Gastrocnemius medialis (tissue), 4 donors: Measurements from ENCODE around the gene KPNA5. TPM values are rescaled to one million over a fixed set of nuclear protein-coding genes. Genes with fewer than 3 reads are reported as not detected.
"Not testable (repeated sequence)": the region's sequence is repeated elsewhere in the genome, so short reads cannot be mapped to it uniquely, and the experiment has no call there.

Experiments
- ATAC-seq, 2 donors: fragments of 150-250 bp; one replicate each; pipeline ENCODE4 v1.9.1; 2016
- DNase-seq, 2 donors: peaks; one replicate each; pipeline ENCODE4 v3.0.0-alpha.2; 2019
- H3K27ac ChIP-seq, 4 donors: fragments of 200-600 bp; sonication (generic); 1 replicate in 1 of 4; 2 replicates in 3 of 4; pipeline ENCODE4 v1.5.1; 2016 to 2018; ENCODE audit warnings: mild to moderate bottlenecking in 2 of 4, moderate library complexity in 1 of 4
- H3K27me3 ChIP-seq, 3 donors: fragments of 200-600 bp; sonication (generic) in 2 of 3; 1 replicate in 1 of 3; 2 replicates in 2 of 3; pipeline versions ENCODE4 v1.5.1 to v1.6.0; 2016 to 2019; ENCODE audit warnings: mild to moderate bottlenecking in 1 of 3, moderate library complexity in 1 of 3
- H3K36me3 ChIP-seq, 2 donors: fragments of 200-600 bp; sonication (generic) in 1 of 2; one replicate each; pipeline ENCODE4 v1.5.1; 2017 to 2018
- H3K4me1 ChIP-seq, 2 donors: fragments of 200-600 bp; sonication (generic) in 1 of 2; one replicate each; pipeline ENCODE4 v1.5.1; 2016 to 2017; ENCODE audit warnings: mild to moderate bottlenecking in 2 of 2
- H3K4me3 ChIP-seq, 4 donors: fragments of 200-600 bp; sonication (generic) in 3 of 4; 1 replicate in 1 of 4; 2 replicates in 3 of 4; pipeline ENCODE4 v1.5.1; 2016 to 2019; ENCODE audit warnings: mild to moderate bottlenecking in 2 of 4
- H3K9me3 ChIP-seq, 3 donors: fragments of 200-600 bp; sonication (generic) in 2 of 3; 1 replicate in 1 of 3; 2 replicates in 2 of 3; pipeline ENCODE4 v1.5.1; 2016 to 2019
- CTCF ChIP-seq, 5 experiments: fragments of 450-650 bp in 3 of 5; fragments of 200-600 bp in 2 of 5; sonication (generic) in 2 of 5; IDR thresholded peaks in 4 of 5; conservative IDR thresholded peaks in 1 of 5; 1 replicate in 4 of 5; 2 replicates in 1 of 5; pipeline ENCODE4 v1.5.1; 2016 to 2019; ENCODE audit warnings: antibody characterized with exemption in 5 of 5, mild to moderate bottlenecking in 3 of 5, moderate library complexity in 3 of 5
- POLR2A ChIP-seq, 2 donors: fragments of 450-650 bp; IDR thresholded peaks; one replicate each; pipeline ENCODE4 v1.6.1; 2017; ENCODE audit warnings: antibody characterized with exemption in 2 of 2, mild to moderate bottlenecking in 2 of 2, moderate library complexity in 2 of 2
- in situ Hi-C, 4 donors: fragments of 200-750 bp; cut with MboI; loops; one replicate each; pipeline versions ENCODE4 v1.15.0 to v1.8.0; 2017; ENCODE audit warnings: low sequenced_read_pairs in 4 of 4
- intact Hi-C: fragments of 100-400 bp; cut with DNase I; formaldehyde crosslinking; loops from one replicate; pipeline ENCODE4 v1.15.1; 2023; ENCODE audit warnings: low total_unique reads
- total RNA-seq, 4 donors: library from RNA; depleted of rRNA; stranded (reverse); fragments of >200 nt; gene quantifications; one replicate each; pipeline versions ENCODE4 v1.1.0 to v1.2.3, GENCODE V29; 2016

Gene KPNA5
- total RNA-seq, 4 donors from 2014 or later, result 7.2 to 14.8 (median 12.9) TPM

GRCh38 chr6:116691154-116691553 is 10.1 kb downstream of the KPNA5 start:
- TF ChIP-seq POLR2A (IDR thresholded peaks at IDR 0.05) (no peak), CTCF (IDR thresholded peaks at IDR 0.05 in 4 of 5, conservative IDR thresholded peaks at IDR 0.05 in 1 of 5) (no peak)
- H3K27me3 ChIP-seq, result no peaks in the 10 kb centered on the region

GRCh38 chr6:116692873-116693272 is 11.9 kb downstream of the KPNA5 start:
- peaks cover 5 to 12% of the 10 kb centered on the region in 2 donors for H3K4me1 ChIP-seq
- in situ Hi-C loops, H3K27ac ChIP-seq, H3K9me3 ChIP-seq, H3K4me3 ChIP-seq, ATAC-seq, H3K27me3 ChIP-seq, DNase-seq, H3K36me3 ChIP-seq, intact Hi-C loops: not testable (repeated sequence)

More at GRCh38 chr6:116691154-116691553, 10.1 kb downstream of the KPNA5 start:
- no peak for ATAC-seq
- DNase-seq, result no peak
- Histone ChIP-seq H3K27ac (no peak overlapping the region), H3K4me1 (peaks cover 17 to 26% of the 10 kb centered on the region in 2 donors), H3K9me3 (no peaks in the 10 kb centered on the region), H3K36me3 (no peaks in the 10 kb centered on the region), H3K4me3 (no peak overlapping the region)
- intact Hi-C loops (no loop called here), in situ Hi-C loops (no loop called here)

- H3K27ac ChIP-seq, DNase-seq, H3K36me3 ChIP-seq, ATAC-seq, H3K4me1 ChIP-seq, H3K4me3 ChIP-seq, H3K9me3 ChIP-seq, H3K27me3 ChIP-seq, intact Hi-C loops, in situ Hi-C loops: not testable (repeated sequence)
Measured at GRCh38 chr6:116693275-116693674, 12.3 kb downstream of the KPNA5 start.

- in situ Hi-C loops (no loop called here), intact Hi-C loops (no loop called here)
- Histone ChIP-seq H3K36me3 (peaks cover 0 to 10% of the 10 kb centered on the region in 2 donors), H3K27me3 (no peaks in the 10 kb centered on the region), H3K9me3 (no peaks in the 10 kb centered on the region), H3K4me3 (no peak overlapping the region), H3K27ac (no peak overlapping the region), H3K4me1 (no peaks in the 10 kb centered on the region)
- no peak for DNase-seq
- TF ChIP-seq POLR2A (IDR thresholded peaks at IDR 0.05) (no peak), CTCF (IDR thresholded peaks at IDR 0.05 in 4 of 5, conservative IDR thresholded peaks at IDR 0.05 in 1 of 5) (no peak)
- no peak for ATAC-seq
Measured at GRCh38 chr6:116695401-116695800, 14.4 kb downstream of the KPNA5 start.

GRCh38 chr6:116697480-116697879 is 16.5 kb downstream of the KPNA5 start:
- in situ Hi-C loops, result no loop called here

GRCh38 chr6:116703888-116704287 is 22.9 kb downstream of the KPNA5 start:
- intact Hi-C loops, H3K27me3 ChIP-seq, H3K9me3 ChIP-seq, in situ Hi-C loops, H3K4me3 ChIP-seq, H3K4me1 ChIP-seq, H3K36me3 ChIP-seq, DNase-seq: not testable (repeated sequence)
- ATAC-seq, result peak in 1 of 2 donors; percentile 82
- peak overlapping the region in 1 of 4 donors; percentile 51 for H3K27ac ChIP-seq

More at GRCh38 chr6:116697480-116697879, 16.5 kb downstream of the KPNA5 start:
- Histone ChIP-seq H3K9me3 (no peaks in the 10 kb centered on the region), H3K4me1 (peaks cover 3 to 5% of the 10 kb centered on the region in 2 donors), H3K27ac (no peak overlapping the region), H3K36me3 (peaks cover 0 to 10% of the 10 kb centered on the region in 2 donors), H3K27me3 (no peaks in the 10 kb centered on the region), H3K4me3 (no peak overlapping the region)
- ATAC-seq, result no peak
- TF ChIP-seq POLR2A (IDR thresholded peaks at IDR 0.05), result no peak
- no peak for TF ChIP-seq CTCF (IDR thresholded peaks at IDR 0.05 in 4 of 5, conservative IDR thresholded peaks at IDR 0.05 in 1 of 5)
- intact Hi-C loops, result no loop called here
- no peak for DNase-seq
